ENCODE results near the gene YKT6. TPM values are rescaled to one million over a fixed set of nuclear protein-coding genes. Genes with fewer than 3 reads are reported as not detected.
A peak's percentile ranks its signal among the peaks of the same experiment; 100 is the strongest.

The YKT6 gene
- total RNA-seq, 1 experiment from 2014 or later: 82.4 TPM

- peak; percentile 35 for DNase-seq
- Histone ChIP-seq H3K27me3 (ENCODE audit: control insufficient read depth, insufficient read depth, low read length) (no peaks in the 10 kb centered on the region), H3K4me3 (ENCODE audit: insufficient read depth, low read depth, low read length) (no peak overlapping the region), H3K36me3 (replicated peaks; ENCODE audit: control insufficient read depth, insufficient read depth, low read length) (peaks cover 11% of the 10 kb centered on the region)
These were observed 14.8 kb downstream of the YKT6 start for GRCh38 chr7:44215531-44215930.

- peak; percentile 48 for DNase-seq
These were observed 15.2 kb downstream of the YKT6 start for GRCh38 chr7:44216019-44216418.

DNA sequence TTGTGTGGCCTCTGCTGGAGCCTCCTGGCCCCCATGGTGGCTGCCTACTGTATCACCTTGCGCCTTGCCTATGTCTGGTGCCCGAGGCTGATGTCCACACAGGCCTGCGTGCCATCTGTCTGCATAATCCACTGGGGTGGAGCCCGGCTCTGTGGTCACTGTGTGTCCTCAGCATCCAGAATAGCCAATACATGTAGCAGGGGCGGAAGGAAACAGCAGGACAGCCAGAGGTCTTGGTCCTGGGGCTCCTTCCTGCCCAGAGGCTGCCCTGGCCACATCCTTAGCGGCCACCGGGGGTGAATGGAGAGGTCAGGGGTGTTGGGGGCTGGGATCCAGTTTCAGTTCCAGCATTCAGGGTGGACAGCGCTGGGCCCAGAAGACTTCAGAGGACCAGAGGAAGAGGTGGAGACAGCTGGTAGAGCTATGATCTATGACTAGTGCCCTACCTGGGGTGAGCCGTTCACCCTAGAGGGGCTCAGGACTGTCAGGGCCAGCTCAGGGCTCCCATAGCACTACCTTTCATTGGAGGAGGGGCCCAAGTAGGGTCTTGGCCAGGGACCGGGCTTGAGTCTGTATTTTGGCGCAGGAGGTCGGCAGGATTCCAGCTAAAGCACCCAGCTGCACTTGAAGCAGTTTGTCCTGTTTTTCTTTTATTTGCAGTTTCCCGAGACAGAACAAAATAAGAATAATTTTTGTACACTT, 15.9 kb downstream of the YKT6 start:
- Histone ChIP-seq H3K27me3 (ENCODE audit: control insufficient read depth, insufficient read depth, low read length) (no peaks in the 10 kb centered on the region), H3K4me3 (ENCODE audit: insufficient read depth, low read depth, low read length) (no peak overlapping the region), H3K36me3 (replicated peaks; ENCODE audit: control insufficient read depth, insufficient read depth, low read length) (peaks cover 4% of the 10 kb centered on the region)
- DNase-seq: peak; percentile 48

More at GRCh38 chr7:44216019-44216418, 15.2 kb downstream of the YKT6 start:
- Histone ChIP-seq H3K27me3 (ENCODE audit: control insufficient read depth, insufficient read depth, low read length) (no peaks in the 10 kb centered on the region), H3K4me3 (ENCODE audit: insufficient read depth, low read depth, low read length) (no peak overlapping the region), H3K36me3 (replicated peaks; ENCODE audit: control insufficient read depth, insufficient read depth, low read length) (peaks cover 10% of the 10 kb centered on the region)

- no peaks in the 10 kb centered on the region for H3K27me3 ChIP-seq (ENCODE audit: control insufficient read depth, insufficient read depth, low read length)
- H3K4me3 ChIP-seq (ENCODE audit: insufficient read depth, low read depth, low read length): no peak overlapping the region
- peak; percentile 61 for DNase-seq
- peaks cover 4% of the 10 kb centered on the region for H3K36me3 ChIP-seq (replicated peaks; ENCODE audit: control insufficient read depth, insufficient read depth, low read length)
These were observed 16.5 kb downstream of the YKT6 start for GRCh38 chr7:44217223-44217714.

GRCh38 chr7:44217852-44218402, 17.1 kb downstream of the YKT6 start:
- Histone ChIP-seq H3K36me3 (replicated peaks; ENCODE audit: control insufficient read depth, insufficient read depth, low read length) (peaks cover 3% of the 10 kb centered on the region), H3K27me3 (ENCODE audit: control insufficient read depth, insufficient read depth, low read length) (no peaks in the 10 kb centered on the region), H3K4me3 (ENCODE audit: insufficient read depth, low read depth, low read length) (no peak overlapping the region)
- DNase-seq: no peak

GRCh38 chr7:44218418-44219201, 17.8 kb downstream of the YKT6 start:
- DNase-seq: peak; percentile 96
- Histone ChIP-seq H3K4me3 (ENCODE audit: insufficient read depth, low read depth, low read length) (no peak overlapping the region), H3K36me3 (replicated peaks; ENCODE audit: control insufficient read depth, insufficient read depth, low read length) (no peaks in the 10 kb centered on the region), H3K27me3 (ENCODE audit: control insufficient read depth, insufficient read depth, low read length) (no peaks in the 10 kb centered on the region)

GRCh38 chr7:44219371-44220045, 18.7 kb downstream of the YKT6 start:
- H3K4me3 ChIP-seq (ENCODE audit: insufficient read depth, low read depth, low read length): no peak overlapping the region
- H3K36me3 ChIP-seq (replicated peaks; ENCODE audit: control insufficient read depth, insufficient read depth, low read length): no peaks in the 10 kb centered on the region
- peak; percentile 63 for DNase-seq
- H3K27me3 ChIP-seq (ENCODE audit: control insufficient read depth, insufficient read depth, low read length): no peaks in the 10 kb centered on the region

DNA sequence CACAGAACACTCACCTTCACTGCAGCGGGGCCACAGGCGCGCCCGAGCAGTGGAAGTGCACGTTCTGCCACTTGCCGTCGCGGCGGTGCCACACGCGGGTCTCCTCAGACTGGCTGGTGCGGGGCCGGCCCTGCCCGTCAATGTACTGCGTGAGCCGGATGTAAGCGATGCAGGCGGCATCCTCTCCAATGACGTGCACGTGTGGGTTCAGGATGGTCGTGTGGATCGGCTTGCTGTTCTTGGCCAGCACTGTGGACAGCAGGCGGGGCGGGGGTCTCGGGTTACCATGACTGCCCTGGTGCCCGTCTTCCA, 19.2 kb downstream of the YKT6 start:
- no peak overlapping the region for H3K4me3 ChIP-seq (ENCODE audit: insufficient read depth, low read depth, low read length)
- DNase-seq: peak; percentile 67
- H3K36me3 ChIP-seq (replicated peaks; ENCODE audit: control insufficient read depth, insufficient read depth, low read length): no peaks in the 10 kb centered on the region
- no peaks in the 10 kb centered on the region for H3K27me3 ChIP-seq (ENCODE audit: control insufficient read depth, insufficient read depth, low read length)

DNA sequence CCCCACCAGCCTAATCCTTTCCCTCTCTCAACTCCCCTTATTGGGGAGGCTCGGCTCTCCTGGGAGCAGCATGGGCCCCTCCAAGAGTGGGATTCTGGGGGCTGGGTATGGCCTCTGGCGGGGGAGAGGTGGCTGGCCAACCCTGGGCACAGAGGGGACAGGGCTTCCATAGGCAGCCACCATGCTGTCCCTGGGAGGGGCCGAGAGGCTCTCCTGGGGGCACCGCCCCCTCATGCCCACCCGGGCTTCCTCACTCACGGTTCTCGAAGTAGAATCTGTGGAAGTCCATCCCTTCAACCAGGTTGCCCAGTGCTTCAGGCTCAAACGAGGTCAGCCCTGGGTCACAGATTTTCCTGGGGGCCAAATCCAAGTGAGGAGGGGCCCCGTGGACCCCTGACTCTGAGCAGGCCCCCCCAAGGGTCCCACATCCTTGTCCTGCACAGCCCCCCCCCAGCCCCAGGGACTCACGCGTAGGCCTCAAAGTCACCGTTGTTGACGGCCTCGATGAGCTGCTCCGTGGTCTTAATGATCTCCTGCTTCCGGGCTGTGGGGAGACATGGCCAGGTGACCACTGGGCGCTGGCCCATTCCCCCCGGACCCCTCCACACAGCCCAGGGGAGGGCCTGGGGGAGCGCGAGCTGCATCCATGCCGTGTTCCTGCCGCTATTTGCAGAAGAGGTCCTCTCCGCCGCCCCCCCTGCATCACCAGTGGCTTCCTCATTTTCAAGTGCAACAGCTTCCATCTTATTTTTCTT, 19.8 kb downstream of the YKT6 start:
- H3K4me3 ChIP-seq (ENCODE audit: insufficient read depth, low read depth, low read length): no peak overlapping the region
- H3K27me3 ChIP-seq (ENCODE audit: control insufficient read depth, insufficient read depth, low read length): no peaks in the 10 kb centered on the region
- DNase-seq: peak; percentile 60
- H3K36me3 ChIP-seq (replicated peaks; ENCODE audit: control insufficient read depth, insufficient read depth, low read length): no peaks in the 10 kb centered on the region

DNA sequence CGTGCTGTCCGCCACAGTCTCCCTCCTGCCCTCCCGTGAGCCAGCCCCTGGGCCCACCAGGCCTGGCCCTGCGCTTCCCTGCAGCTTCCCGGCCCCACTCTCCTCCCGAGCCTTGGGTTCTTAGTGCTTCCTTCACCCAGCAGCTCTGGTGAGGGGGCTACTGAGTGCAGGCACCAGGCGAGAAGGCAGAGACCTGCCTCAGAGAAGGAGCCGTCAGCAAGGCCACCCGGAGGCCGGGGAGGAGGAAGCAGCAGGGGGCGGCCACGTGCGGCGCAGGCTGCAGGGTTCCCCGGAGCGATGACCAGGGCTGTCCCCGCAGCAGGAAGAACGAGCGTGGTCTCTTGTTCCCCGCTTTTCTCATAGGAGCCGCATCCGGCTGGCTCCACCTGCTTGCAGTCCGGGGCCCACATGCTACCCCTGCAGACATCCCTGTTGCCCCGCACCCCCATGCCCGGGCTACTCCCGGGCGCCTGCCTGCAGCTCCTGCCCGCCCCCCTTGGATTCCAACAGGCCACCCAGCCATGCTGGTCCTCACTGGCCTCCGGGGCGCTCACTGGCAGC, 20.5 kb downstream of the YKT6 start:
- Histone ChIP-seq H3K27me3 (ENCODE audit: control insufficient read depth, insufficient read depth, low read length) (no peaks in the 10 kb centered on the region), H3K36me3 (replicated peaks; ENCODE audit: control insufficient read depth, insufficient read depth, low read length) (no peaks in the 10 kb centered on the region), H3K4me3 (ENCODE audit: insufficient read depth, low read depth, low read length) (no peak overlapping the region)
- peak; percentile 82 for DNase-seq

- no peak overlapping the region for H3K4me3 ChIP-seq (ENCODE audit: insufficient read depth, low read depth, low read length)
- peak; percentile 52 for DNase-seq
- H3K27me3 ChIP-seq (ENCODE audit: control insufficient read depth, insufficient read depth, low read length): no peaks in the 10 kb centered on the region
- H3K36me3 ChIP-seq (replicated peaks; ENCODE audit: control insufficient read depth, insufficient read depth, low read length): no peaks in the 10 kb centered on the region
These were observed 21.3 kb downstream of the YKT6 start for GRCh38 chr7:44222074-44222473.

DNA sequence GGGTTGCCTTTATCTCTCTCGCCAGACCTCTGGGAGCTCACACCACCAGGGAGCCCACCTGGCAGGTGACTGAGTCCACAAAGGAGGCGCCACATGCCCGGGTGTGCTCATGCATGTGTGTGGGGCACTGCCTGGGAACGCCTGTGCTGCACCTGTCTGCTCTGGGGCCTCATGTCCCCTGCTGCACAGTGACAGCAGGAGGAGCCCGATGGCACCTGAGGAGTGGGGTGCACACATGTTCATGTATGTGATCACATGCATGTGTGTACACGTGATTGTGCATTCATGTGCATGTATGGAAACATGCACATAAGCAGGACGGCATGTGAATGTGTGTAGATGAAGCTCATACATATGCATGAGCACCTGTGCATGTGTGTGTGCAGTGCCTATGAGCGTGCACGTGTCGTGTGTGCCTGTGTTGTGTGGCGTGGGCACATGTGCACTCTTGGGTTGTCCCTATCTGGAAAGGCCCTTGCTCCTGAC, 22.0 kb downstream of the YKT6 start:
- H3K4me3 ChIP-seq (ENCODE audit: insufficient read depth, low read depth, low read length): no peak overlapping the region
- H3K27me3 ChIP-seq (ENCODE audit: control insufficient read depth, insufficient read depth, low read length): no peaks in the 10 kb centered on the region
- H3K36me3 ChIP-seq (replicated peaks; ENCODE audit: control insufficient read depth, insufficient read depth, low read length): no peaks in the 10 kb centered on the region
- DNase-seq: no peak

DNA sequence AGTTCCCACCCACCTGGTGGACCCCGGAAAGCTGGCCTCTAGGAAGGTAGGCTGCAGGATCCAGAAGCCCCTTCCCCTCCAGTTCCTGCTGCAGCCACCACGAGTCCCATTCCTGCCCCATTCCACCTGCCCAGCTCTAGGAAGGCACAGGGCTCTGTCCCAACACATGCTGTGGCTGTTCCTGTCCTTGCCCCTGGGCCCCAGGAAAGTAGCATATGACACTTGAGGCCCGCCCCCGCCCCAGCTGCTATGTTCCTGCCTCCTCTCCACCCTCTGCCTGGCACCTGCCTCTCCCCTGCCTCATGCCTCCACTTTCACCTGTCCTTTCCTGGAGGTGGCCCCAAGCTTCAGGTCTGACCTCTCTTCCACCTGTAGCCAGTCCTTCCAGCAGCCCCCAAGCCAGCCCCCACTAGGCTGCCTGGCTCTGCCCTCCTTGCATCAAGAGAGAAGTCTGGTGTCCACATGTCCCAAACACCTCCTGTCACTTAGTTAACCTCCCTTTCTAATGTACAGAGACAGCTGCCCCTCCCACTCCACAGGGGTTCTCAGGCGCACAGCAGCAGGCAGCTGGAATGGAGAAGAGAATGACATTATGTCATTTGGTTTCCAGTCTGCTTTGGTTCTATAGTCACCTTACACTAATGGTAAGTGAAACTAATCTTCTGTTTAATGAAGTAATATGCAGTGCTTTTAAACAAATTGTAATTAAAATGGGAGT, 22.7 kb downstream of the YKT6 start:
- no peaks in the 10 kb centered on the region for H3K27me3 ChIP-seq (ENCODE audit: control insufficient read depth, insufficient read depth, low read length)
- no peaks in the 10 kb centered on the region for H3K36me3 ChIP-seq (replicated peaks; ENCODE audit: control insufficient read depth, insufficient read depth, low read length)
- no peak overlapping the region for H3K4me3 ChIP-seq (ENCODE audit: insufficient read depth, low read depth, low read length)
- DNase-seq: no peak
